Ishikawa (cell line): ENCODE results near the gene EMILIN1.

Experiments used
- CEBPB ChIP-seq: IDR thresholded peaks from 2 replicates; pipeline ENCODE4 v1.6.1; 2012
- CREB1 ChIP-seq: IDR thresholded peaks from 2 replicates; pipeline ENCODE4 v1.6.1; 2012; ENCODE audit warnings: low read depth
- EGR1 ChIP-seq: IDR thresholded peaks from 2 replicates; pipeline ENCODE4 v1.6.1; 2012
- REST ChIP-seq: IDR thresholded peaks from 2 replicates; pipeline ENCODE4 v1.6.1; 2012; ENCODE audit warnings: low read depth, mild to moderate bottlenecking
- TAF1 ChIP-seq: IDR thresholded peaks from 2 replicates; pipeline ENCODE4 v1.6.1; 2012; ENCODE audit warnings: low read depth, mild to moderate bottlenecking

- TF ChIP-seq TAF1 (no peak), CREB1 (no peak), CEBPB (no peak), REST (no peak), EGR1 (no peak)
Measured at GRCh38 chr2:27092696-27093429, 14.4 kb downstream of the EMILIN1 start.
